HCT116 (cell line): ENCODE data around the gene HSH2D. TPM values are rescaled to one million over a fixed set of nuclear protein-coding genes. Genes with fewer than 3 reads are reported as not detected.

Experiments used
- ATAC-seq: fragments of 200-7000 bp; cut with Tn5 transposase; 2 replicates; pipeline ENCODE4 v1.9.1; 2020; ENCODE audit warnings: mild to moderate bottlenecking, moderate library complexity
- BruUV-seq: library from RNA; stranded (reverse); fragments of 400-500 nt; replicated peaks from 2 replicates; lab custom pipeline; 2021; lab: Mats Ljungman, UMichigan
- CTCF ChIA-PET: fragments of 300-600 bp; sonication (Branson Sonifier 250); formaldehyde crosslinking; loops from one replicate; lab custom pipeline; 2021; ENCODE audit warnings: antibody characterized with exemption; lab: Charles Lee
- POLR2A ChIA-PET: fragments of 300-600, 350-600 bp; sonication (Branson Sonifier 250); formaldehyde crosslinking; loops from one replicate; lab custom pipeline; 2021; ENCODE audit warnings: antibody characterized with exemption; lab: Charles Lee
- RAD21 ChIA-PET, 2 experiments: fragments of 300-600 bp; sonication (Branson Sonifier 250); formaldehyde crosslinking; loops; one replicate each; lab custom pipeline; 2023; ENCODE audit warnings: low total read pairs in 2 of 2; ENCODE audit not compliant: uncharacterized antibody in 2 of 2, unreplicated experiment in 2 of 2, low non-redundant PET in 1 of 2; lab: Charles Lee
- DNase-seq: peaks from one replicate; pipeline ENCODE4 v3.0.0-alpha.2; 2010; ENCODE audit warnings: low read depth, low spot score
- H2AFZ ChIP-seq: fragments of 200-600 bp; shearing (Covaris generic), sonication (generic); 2 replicates; pipeline ENCODE4 v1.6.1; 2017; ENCODE audit warnings: low read depth, mixed run types, mixed read lengths, antibody characterized with exemption, low read length; ENCODE audit not compliant: poor library complexity, severe bottlenecking
- H3K27ac ChIP-seq: 2 replicates; pipeline ENCODE4 v1.5.1; 2012; ENCODE audit warnings: low read depth, low read length
- H3K27me3 ChIP-seq: fragments of 200-600 bp; sonication (generic); 2 replicates; pipeline ENCODE4 v1.6.1; 2016; ENCODE audit warnings: mixed run types, low read length, mixed read lengths; ENCODE audit not compliant: insufficient read depth
- H3K36me3 ChIP-seq, 2 experiments: fragments of 200-500 bp in 1 of 2; fragments of 200-600 bp in 1 of 2; sonication (Bioruptor generic) in 1 of 2; sonication (generic) in 1 of 2; 2 replicates each; pipeline versions ENCODE4 v1.5.1 to v1.6.1; 2014 to 2016; ENCODE audit warnings: low read length in 2 of 2, inconsistent platforms in 1 of 2, mixed read lengths in 1 of 2, mixed run types in 1 of 2; ENCODE audit not compliant: insufficient read depth in 2 of 2, control insufficient read depth in 1 of 2
- H3K4me1 ChIP-seq, 2 experiments: fragments of 200-600 bp in 1 of 2; sonication (generic) in 1 of 2; 2 replicates each; pipeline versions ENCODE4 v1.5.1 to v1.6.1; 2012 to 2017; ENCODE audit warnings: low read length in 2 of 2, inconsistent platforms in 1 of 2, mild to moderate bottlenecking in 1 of 2, mixed read lengths in 1 of 2, mixed run types in 1 of 2, moderate library complexity in 1 of 2; ENCODE audit not compliant: insufficient read depth in 2 of 2, control insufficient read depth in 1 of 2
- H3K4me2 ChIP-seq: fragments of 200-600 bp; sonication (generic); 2 replicates; pipeline ENCODE4 v1.6.1; 2017; ENCODE audit warnings: mixed run types, low read length, mixed read lengths
- H3K4me3 ChIP-seq, 2 experiments: fragments of 200-600 bp in 1 of 2; sonication (generic) in 1 of 2; replicated peaks in 1 of 2; 2 replicates each; pipeline ENCODE4 v1.5.1; 2011 to 2016; ENCODE audit warnings: low read length in 2 of 2, control low read depth in 1 of 2, low read depth in 1 of 2, mild to moderate bottlenecking in 1 of 2, mixed read lengths in 1 of 2, mixed run types in 1 of 2
- H3K79me2 ChIP-seq: fragments of 200-600 bp; sonication (generic); 2 replicates; pipeline ENCODE4 v1.6.1; 2017; ENCODE audit warnings: mild to moderate bottlenecking, mixed run types, low read length, moderate library complexity, mixed read lengths; ENCODE audit not compliant: insufficient read depth
- H3K9ac ChIP-seq: fragments of 200-600 bp; sonication (generic); 2 replicates; pipeline ENCODE4 v1.6.1; 2016; ENCODE audit warnings: low read length, mixed read lengths
- H3K9me2 ChIP-seq: fragments of 200-600 bp; sonication (generic), shearing (Covaris generic); 2 replicates; pipeline ENCODE4 v1.6.1; 2017; ENCODE audit warnings: mixed run types, mild to moderate bottlenecking, moderate library complexity; ENCODE audit not compliant: insufficient read depth
- H3K9me3 ChIP-seq, 2 experiments: fragments of 200-500 bp in 1 of 2; fragments of 200-600 bp in 1 of 2; sonication (Bioruptor generic) in 1 of 2; sonication (generic) in 1 of 2; 2 replicates each; pipeline ENCODE4 v1.6.1; 2014 to 2017; ENCODE audit warnings: low read length in 2 of 2, mixed read lengths in 2 of 2, inconsistent platforms in 1 of 2, low read depth in 1 of 2, mild to moderate bottlenecking in 1 of 2, mixed run types in 1 of 2, moderate library complexity in 1 of 2; ENCODE audit not compliant: control insufficient read depth in 1 of 2, insufficient read depth in 1 of 2
- H4K20me1 ChIP-seq: fragments of 200-600 bp; sonication (generic), shearing (Covaris generic); 2 replicates; pipeline ENCODE4 v1.6.1; 2017; ENCODE audit warnings: mixed run types, mild to moderate bottlenecking, moderate library complexity; ENCODE audit not compliant: insufficient read depth
- CBX3 ChIP-seq: IDR thresholded peaks from 2 replicates; pipeline ENCODE4 v1.6.1; 2012; ENCODE audit warnings: low read depth
- CEBPB ChIP-seq: IDR thresholded peaks from 2 replicates; pipeline ENCODE4 v1.6.1; 2012; ENCODE audit warnings: low read depth
- ELF1 ChIP-seq: IDR thresholded peaks from 2 replicates; pipeline ENCODE4 v1.6.1; 2012; ENCODE audit warnings: low read depth, borderline replicate concordance
- EZH2 ChIP-seq: fragments of 200-600 bp; sonication (generic); IDR thresholded peaks from 2 replicates; pipeline ENCODE4 v1.6.1; 2017; ENCODE audit warnings: antibody characterized with exemption, mixed run types
- EZH2phosphoT487 ChIP-seq: fragments of 200-600 bp; IDR thresholded peaks from 2 replicates; pipeline ENCODE4 v1.6.1; 2018; ENCODE audit warnings: antibody characterized with exemption, borderline replicate concordance
- FOSL1 ChIP-seq: IDR thresholded peaks from 2 replicates; pipeline ENCODE4 v1.6.1; 2012; ENCODE audit warnings: low read depth
- JUND ChIP-seq: IDR thresholded peaks from 2 replicates; pipeline ENCODE4 v1.6.1; 2012
- POLR2A ChIP-seq: IDR thresholded peaks from 2 replicates; pipeline ENCODE4 v1.7.0; 2011; ENCODE audit warnings: borderline replicate concordance; ENCODE audit not compliant: insufficient read depth, insufficient read length; ENCODE audit errors: extremely low read depth
- RAD21 ChIP-seq: IDR thresholded peaks from 2 replicates; pipeline ENCODE4 v1.6.1; 2012; ENCODE audit warnings: low read depth, mild to moderate bottlenecking
- SIN3A ChIP-seq: IDR thresholded peaks from 2 replicates; pipeline ENCODE4 v1.6.1; 2012; ENCODE audit warnings: low read depth
- SP1 ChIP-seq: IDR thresholded peaks from 2 replicates; pipeline ENCODE4 v1.6.1; 2012; ENCODE audit warnings: low read depth
- SRF ChIP-seq: IDR thresholded peaks from 2 replicates; pipeline ENCODE4 v1.6.1; 2012; ENCODE audit warnings: low read depth
- TCF7L2 ChIP-seq: IDR thresholded peaks from 2 replicates; pipeline ENCODE4 v1.7.0; 2011; ENCODE audit warnings: borderline replicate concordance, inconsistent platforms; ENCODE audit not compliant: insufficient read depth, insufficient read length; ENCODE audit errors: extremely low read depth
- ZFX ChIP-seq: fragments of 450-650 bp; IDR thresholded peaks from 2 replicates; pipeline ENCODE4 v1.6.1; 2017
- ZNF274 ChIP-seq: fragments of 200-500 bp; sonication (Bioruptor generic); IDR thresholded peaks from 2 replicates; pipeline ENCODE4 v1.6.1; 2014; ENCODE audit warnings: mild to moderate bottlenecking, low read depth, low read length, inconsistent platforms
- intact Hi-C: fragments of 100-400 bp; cut with micrococcal nuclease; formaldehyde crosslinking; loops from 2 replicates; pipeline ENCODE4 v1.10.0; 2022
- total RNA-seq: library from RNA; stranded (reverse); gene quantifications from one replicate; pipeline ENCODE4 v1.2.1, GENCODE V29; 2021; ENCODE audit not compliant: unreplicated experiment
- TF ChIP-seq, protein P1 (sequence below): IDR thresholded peaks from 2 replicates; pipeline ENCODE4 v1.6.1; 2011; ENCODE audit warnings: mild to moderate bottlenecking, low read length, moderate library complexity; ENCODE audit not compliant: insufficient replicate concordance; ENCODE audit errors: extremely low read depth
- TF ChIP-seq, protein P2 (sequence below): IDR thresholded peaks from 2 replicates; pipeline ENCODE4 v1.6.1; 2012
- TF ChIP-seq, protein P3 (sequence below): IDR thresholded peaks from 2 replicates; pipeline ENCODE4 v1.6.1; 2012
- TF ChIP-seq, protein P4 (sequence below), 3 experiments: fragments of 200-600 bp in 1 of 3; sonication (generic) in 1 of 3; IDR thresholded peaks in 2 of 3; conservative IDR thresholded peaks in 1 of 3; 2 replicates each; pipeline ENCODE4 v1.5.1; 2012 to 2017; ENCODE audit warnings: low read depth in 2 of 3, low read length in 2 of 3, antibody characterized with exemption in 1 of 3, borderline replicate concordance in 1 of 3, control low read depth in 1 of 3, mild to moderate bottlenecking in 1 of 3, mixed read lengths in 1 of 3, mixed run types in 1 of 3, moderate library complexity in 1 of 3; ENCODE audit not compliant: insufficient read depth in 1 of 3

Gene HSH2D
- total RNA-seq, 1 experiment from 2014 or later: 21.4 TPM

DNA sequence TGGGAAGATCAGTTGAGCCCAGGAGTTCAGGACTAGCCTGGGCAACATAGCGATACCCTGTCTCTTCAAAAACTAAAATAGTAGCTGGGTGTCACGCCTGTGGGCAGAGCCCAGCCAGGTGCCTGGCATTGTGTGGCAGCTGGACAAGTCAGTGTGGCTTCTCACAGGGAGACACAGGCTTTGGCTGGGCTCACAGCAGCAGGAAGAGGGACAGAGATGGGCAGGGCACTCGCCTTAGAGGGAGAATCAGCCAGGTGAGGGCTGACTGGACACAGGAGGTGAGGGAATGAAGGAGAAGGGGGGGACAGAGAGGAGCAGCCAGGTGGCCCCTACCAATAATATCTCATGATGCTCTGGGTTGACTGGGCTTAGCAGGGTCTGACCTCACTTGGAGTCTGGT is 45.0 kb downstream of the HSH2D start (continued):
- no peak for TF ChIP-seq TCF7L2
- no peak for TF ChIP-seq JUND
- TF ChIP-seq ELF1: no peak
- TF ChIP-seq SIN3A: no peak
- TF ChIP-seq, protein P1, sequence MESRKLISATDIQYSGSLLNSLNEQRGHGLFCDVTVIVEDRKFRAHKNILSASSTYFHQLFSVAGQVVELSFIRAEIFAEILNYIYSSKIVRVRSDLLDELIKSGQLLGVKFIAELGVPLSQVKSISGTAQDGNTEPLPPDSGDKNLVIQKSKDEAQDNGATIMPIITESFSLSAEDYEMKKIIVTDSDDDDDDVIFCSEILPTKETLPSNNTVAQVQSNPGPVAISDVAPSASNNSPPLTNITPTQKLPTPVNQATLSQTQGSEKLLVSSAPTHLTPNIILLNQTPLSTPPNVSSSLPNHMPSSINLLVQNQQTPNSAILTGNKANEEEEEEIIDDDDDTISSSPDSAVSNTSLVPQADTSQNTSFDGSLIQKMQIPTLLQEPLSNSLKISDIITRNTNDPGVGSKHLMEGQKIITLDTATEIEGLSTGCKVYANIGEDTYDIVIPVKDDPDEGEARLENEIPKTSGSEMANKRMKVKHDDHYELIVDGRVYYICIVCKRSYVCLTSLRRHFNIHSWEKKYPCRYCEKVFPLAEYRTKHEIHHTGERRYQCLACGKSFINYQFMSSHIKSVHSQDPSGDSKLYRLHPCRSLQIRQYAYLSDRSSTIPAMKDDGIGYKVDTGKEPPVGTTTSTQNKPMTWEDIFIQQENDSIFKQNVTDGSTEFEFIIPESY: no peak
- TF ChIP-seq, protein P2, sequence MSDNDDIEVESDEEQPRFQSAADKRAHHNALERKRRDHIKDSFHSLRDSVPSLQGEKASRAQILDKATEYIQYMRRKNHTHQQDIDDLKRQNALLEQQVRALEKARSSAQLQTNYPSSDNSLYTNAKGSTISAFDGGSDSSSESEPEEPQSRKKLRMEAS: no peak
- no peak for TF ChIP-seq POLR2A
- no peak for TF ChIP-seq ZFX
- TF ChIP-seq CEBPB: no peak
- no peak for TF ChIP-seq RAD21
- TF ChIP-seq, protein P3, sequence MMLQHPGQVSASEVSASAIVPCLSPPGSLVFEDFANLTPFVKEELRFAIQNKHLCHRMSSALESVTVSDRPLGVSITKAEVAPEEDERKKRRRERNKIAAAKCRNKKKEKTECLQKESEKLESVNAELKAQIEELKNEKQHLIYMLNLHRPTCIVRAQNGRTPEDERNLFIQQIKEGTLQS: no peak

DNA sequence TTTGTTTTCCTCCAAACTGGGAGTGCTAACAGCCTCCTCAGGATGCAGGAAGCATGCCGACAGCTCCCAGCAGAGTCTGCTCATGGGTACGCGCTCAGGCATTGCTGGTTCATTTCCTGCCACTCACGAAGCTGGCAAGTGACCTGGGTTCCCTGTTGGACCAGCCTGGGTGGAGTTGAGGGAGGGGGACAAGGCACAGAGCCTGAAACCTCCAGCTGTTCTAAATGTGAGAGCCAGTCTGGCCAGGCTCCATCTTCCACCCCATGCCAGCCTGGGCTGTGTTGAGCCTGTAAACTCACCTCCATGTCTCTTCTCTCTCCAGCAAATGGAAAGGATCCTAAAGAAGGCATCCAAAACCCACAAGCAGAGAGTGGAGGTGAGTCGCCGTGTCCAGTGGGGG is 46.7 kb downstream of the HSH2D start:
- H3K9me3 ChIP-seq: no peaks in the 10 kb centered on the region
- ATAC-seq: no peak
- intact Hi-C loops: no loop called here
- H3K27ac ChIP-seq: no peak overlapping the region
- H3K4me2 ChIP-seq: no peak overlapping the region
- no peaks in the 10 kb centered on the region for H4K20me1 ChIP-seq
- H3K9me2 ChIP-seq: no peaks in the 10 kb centered on the region
- H3K4me1 ChIP-seq: peaks cover 8 to 19% of the 10 kb centered on the region in 2 experiments; a peak in 3 of 4 replicates
- ChIA-PET CTCF (no interaction called here), POLR2A (interaction anchor here (0.7 kb wide), 2 partner anchors 45 to 256 kb away, joined by 3 to 4 read pairs; partner anchors contain the start of gene CYP4F11), RAD21 (no interaction called here)
- no peak overlapping the region for H3K9ac ChIP-seq
- no peak for DNase-seq
- H3K79me2 ChIP-seq: peaks cover 28% of the 10 kb centered on the region
- H3K27me3 ChIP-seq: no peaks in the 10 kb centered on the region
- no TSS peak for BruUV-seq
- H2AFZ ChIP-seq: no peak overlapping the region
- H3K4me3 ChIP-seq: no peak overlapping the region
- peaks cover 33 to 35% of the 10 kb centered on the region in 2 experiments for H3K36me3 ChIP-seq
- TF ChIP-seq EZH2phosphoT487 (no peak), ZNF274 (no peak), ELF1 (no peak), POLR2A (no peak), FOSL1 (no peak), CBX3 (no peak), EZH2 (no peak), SIN3A (no peak), SP1 (no peak), SRF (no peak), TCF7L2 (no peak), CEBPB (no peak)
- TF ChIP-seq, protein P4, sequence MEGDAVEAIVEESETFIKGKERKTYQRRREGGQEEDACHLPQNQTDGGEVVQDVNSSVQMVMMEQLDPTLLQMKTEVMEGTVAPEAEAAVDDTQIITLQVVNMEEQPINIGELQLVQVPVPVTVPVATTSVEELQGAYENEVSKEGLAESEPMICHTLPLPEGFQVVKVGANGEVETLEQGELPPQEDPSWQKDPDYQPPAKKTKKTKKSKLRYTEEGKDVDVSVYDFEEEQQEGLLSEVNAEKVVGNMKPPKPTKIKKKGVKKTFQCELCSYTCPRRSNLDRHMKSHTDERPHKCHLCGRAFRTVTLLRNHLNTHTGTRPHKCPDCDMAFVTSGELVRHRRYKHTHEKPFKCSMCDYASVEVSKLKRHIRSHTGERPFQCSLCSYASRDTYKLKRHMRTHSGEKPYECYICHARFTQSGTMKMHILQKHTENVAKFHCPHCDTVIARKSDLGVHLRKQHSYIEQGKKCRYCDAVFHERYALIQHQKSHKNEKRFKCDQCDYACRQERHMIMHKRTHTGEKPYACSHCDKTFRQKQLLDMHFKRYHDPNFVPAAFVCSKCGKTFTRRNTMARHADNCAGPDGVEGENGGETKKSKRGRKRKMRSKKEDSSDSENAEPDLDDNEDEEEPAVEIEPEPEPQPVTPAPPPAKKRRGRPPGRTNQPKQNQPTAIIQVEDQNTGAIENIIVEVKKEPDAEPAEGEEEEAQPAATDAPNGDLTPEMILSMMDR (IDR thresholded peaks at IDR 0.05 in 2 of 3, conservative IDR thresholded peaks at IDR 0.05 in 1 of 3; ENCODE audit: borderline replicate concordance in 1 of 3, insufficient read depth in 1 of 3, low read depth in 2 of 3, low read length in 2 of 3): no peak
- TF ChIP-seq, protein P3: no peak
- TF ChIP-seq, protein P1: no peak
